Neural progenitor cell (in vitro differentiated cells): ENCODE results near the gene PARD3B. TPM values are rescaled to one million over a fixed set of nuclear protein-coding genes. Genes with fewer than 3 reads are reported as not detected.

Experiments
- DNase-seq: peaks from one replicate; pipeline ENCODE4 v3.0.0-alpha.2; 2016; ENCODE audit warnings: low spot score
- H2AFZ ChIP-seq: fragments of 200-600 bp; sonication (generic); replicated peaks from 2 replicates; pipeline ENCODE4 v1.6.1; 2016; ENCODE audit warnings: antibody characterized with exemption
- H3F3A ChIP-seq: fragments of 200-600 bp; sonication (generic); 2 replicates; pipeline ENCODE4 v1.6.1; 2016; ENCODE audit warnings: antibody characterized with exemption, low read depth
- H3K27ac ChIP-seq: fragments of 200-600 bp; sonication (generic); 2 replicates; pipeline ENCODE4 v1.5.1; 2016; ENCODE audit warnings: mild to moderate bottlenecking
- H3K27me3 ChIP-seq: fragments of 200-600 bp; sonication (generic); 2 replicates; pipeline ENCODE4 v1.6.1; 2016; ENCODE audit warnings: mild to moderate bottlenecking, moderate library complexity
- H3K36me3 ChIP-seq: fragments of 200-600 bp; sonication (generic); 2 replicates; pipeline ENCODE4 v1.5.1; 2016
- H3K4me1 ChIP-seq: fragments of 200-600 bp; sonication (generic); 2 replicates; pipeline ENCODE4 v1.6.1; 2016; ENCODE audit warnings: mixed run types
- H3K4me2 ChIP-seq: fragments of 200-600 bp; sonication (generic); 2 replicates; pipeline ENCODE4 v1.6.1; 2016
- H3K4me3 ChIP-seq: fragments of 200-600 bp; sonication (generic); 2 replicates; pipeline ENCODE4 v1.5.1; 2016
- H3K79me2 ChIP-seq: fragments of 200-600 bp; sonication (generic); 2 replicates; pipeline ENCODE4 v1.6.1; 2016; ENCODE audit warnings: low read depth
- H3K9ac ChIP-seq: fragments of 200-600 bp; sonication (generic); 2 replicates; pipeline ENCODE4 v1.6.1; 2016
- H3K9me3 ChIP-seq: fragments of 200-600 bp; sonication (generic); 2 replicates; pipeline ENCODE4 v1.5.1; 2016; ENCODE audit warnings: low read depth
- H4K20me1 ChIP-seq: fragments of 200-600 bp; sonication (generic); 2 replicates; pipeline ENCODE4 v1.6.1; 2016; ENCODE audit warnings: low read depth
- H3K27ac Mint-ChIP-seq: 3 replicates; pipeline ENCODE4 v1.8.0; 2021; ENCODE audit warnings: mixed read lengths
- H3K27me3 Mint-ChIP-seq: 2 replicates; pipeline ENCODE4 v1.8.0; 2022; ENCODE audit warnings: low read depth, mild to moderate bottlenecking, inconsistent platforms, moderate library complexity, mixed read lengths; ENCODE audit not compliant: insufficient read depth
- H3K36me3 Mint-ChIP-seq: 3 replicates; pipeline ENCODE4 v1.8.0; 2021; ENCODE audit warnings: mixed read lengths
- H3K4me1 Mint-ChIP-seq: 3 replicates; pipeline ENCODE4 v1.8.0; 2021; ENCODE audit warnings: mixed read lengths
- H3K4me3 Mint-ChIP-seq: 3 replicates; pipeline ENCODE4 v1.8.0; 2021; ENCODE audit warnings: mild to moderate bottlenecking, moderate library complexity, mixed read lengths
- H3K9me3 Mint-ChIP-seq: 3 replicates; pipeline ENCODE4 v1.8.0; 2020; ENCODE audit warnings: mixed read lengths
- CTCF ChIP-seq: fragments of 200-600 bp; sonication (generic); IDR thresholded peaks from 2 replicates; pipeline ENCODE4 v1.5.1; 2017; ENCODE audit warnings: antibody characterized with exemption, mild to moderate bottlenecking
- EZH2 ChIP-seq: fragments of 200-600 bp; sonication (generic); IDR thresholded peaks from 2 replicates; pipeline ENCODE4 v1.6.1; 2017; ENCODE audit warnings: antibody characterized with exemption, mild to moderate bottlenecking, moderate library complexity
- EZH2phosphoT487 ChIP-seq: fragments of 200-600 bp; sonication (generic); IDR thresholded peaks from 2 replicates; pipeline ENCODE4 v1.6.1; 2017; ENCODE audit warnings: antibody characterized with exemption
- total RNA-seq: library from RNA; depleted of rRNA; stranded (reverse); fragments of >200 nt; gene quantifications from 2 replicates; pipeline ENCODE4 v1.2.3, GENCODE V29; 2015; ENCODE audit warnings: low replicate concordance

The PARD3B gene
- total RNA-seq, 1 donor from 2014 or later = 8.4 TPM

- Mint-ChIP-seq H3K4me1 (no peaks in the 10 kb centered on the region), H3K36me3 (no peaks in the 10 kb centered on the region), H3K27me3 (peaks cover 2% of the 10 kb centered on the region), H3K4me3 (no peak overlapping the region), H3K9me3 (peaks cover 3% of the 10 kb centered on the region), H3K27ac (no peak overlapping the region)
- H3K27ac ChIP-seq = no peak overlapping the region
- H3F3A ChIP-seq = no peaks in the 10 kb centered on the region
- H3K79me2 ChIP-seq = no peaks in the 10 kb centered on the region
- H3K9me3 ChIP-seq = no peaks in the 10 kb centered on the region
- H3K4me2 ChIP-seq = no peak overlapping the region
- H4K20me1 ChIP-seq = no peaks in the 10 kb centered on the region
- DNase-seq = no peak
- no peaks in the 10 kb centered on the region for H3K36me3 ChIP-seq
- no peaks in the 10 kb centered on the region for H3K4me1 ChIP-seq
- H2AFZ ChIP-seq = no peak overlapping the region
- no peak for TF ChIP-seq EZH2phosphoT487
- no peak for TF ChIP-seq CTCF
- TF ChIP-seq EZH2 = no peak
- no peak overlapping the region for H3K4me3 ChIP-seq
- no peak overlapping the region for H3K9ac ChIP-seq
- no peaks in the 10 kb centered on the region for H3K27me3 ChIP-seq
Observed at GRCh38 chr2:204795156-204795555, 249.9 kb downstream of the PARD3B start.

GRCh38 chr2:204796581-204796980 lies 251.3 kb downstream of the PARD3B start:
- no peaks in the 10 kb centered on the region for H3K4me1 ChIP-seq
- TF ChIP-seq CTCF = no peak
- TF ChIP-seq EZH2 = no peak
- TF ChIP-seq EZH2phosphoT487 = no peak
- DNase-seq = no peak
- H3K36me3 ChIP-seq = no peaks in the 10 kb centered on the region
- H4K20me1 ChIP-seq = no peaks in the 10 kb centered on the region
- no peak overlapping the region for H3K9ac ChIP-seq
- Mint-ChIP-seq H3K36me3 (no peaks in the 10 kb centered on the region), H3K27ac (no peak overlapping the region), H3K4me3 (no peak overlapping the region), H3K27me3 (peaks cover 4% of the 10 kb centered on the region), H3K4me1 (no peaks in the 10 kb centered on the region), H3K9me3 (peaks cover 3% of the 10 kb centered on the region)
- H3F3A ChIP-seq = no peaks in the 10 kb centered on the region
- H3K79me2 ChIP-seq = no peaks in the 10 kb centered on the region
- H3K27ac ChIP-seq = no peak overlapping the region
- no peak overlapping the region for H2AFZ ChIP-seq
- no peaks in the 10 kb centered on the region for H3K27me3 ChIP-seq
- no peaks in the 10 kb centered on the region for H3K9me3 ChIP-seq
- no peak overlapping the region for H3K4me3 ChIP-seq
- H3K4me2 ChIP-seq = no peak overlapping the region

DNA sequence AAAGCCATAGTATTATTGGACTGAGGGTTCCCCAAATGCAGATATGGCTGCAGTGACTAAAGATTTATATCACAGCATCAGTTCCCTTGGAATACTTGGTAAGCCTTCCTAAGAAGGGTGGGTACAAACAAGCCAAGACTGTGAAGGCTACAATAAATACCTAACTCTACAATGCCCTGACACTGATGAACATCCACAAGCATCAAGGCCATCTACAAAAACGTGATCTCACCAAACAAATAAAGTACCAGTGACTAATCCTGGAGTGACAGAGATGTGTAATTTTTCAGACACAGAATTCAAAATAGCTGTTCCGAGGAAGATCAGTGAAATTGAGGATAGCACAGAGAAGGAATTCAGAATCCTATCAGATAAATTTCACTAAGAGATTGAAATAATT lies 254.5 kb downstream of the PARD3B start:
- H3F3A ChIP-seq = no peaks in the 10 kb centered on the region
- no peak for DNase-seq
- Mint-ChIP-seq H3K4me1 (no peaks in the 10 kb centered on the region), H3K9me3 (peaks cover 5% of the 10 kb centered on the region), H3K27me3 (peaks cover 4% of the 10 kb centered on the region), H3K4me3 (no peak overlapping the region), H3K36me3 (no peaks in the 10 kb centered on the region), H3K27ac (no peak overlapping the region)
- no peaks in the 10 kb centered on the region for H3K79me2 ChIP-seq
- H3K9ac ChIP-seq = no peak overlapping the region
- H3K27ac ChIP-seq = no peak overlapping the region
- no peaks in the 10 kb centered on the region for H3K4me1 ChIP-seq
- no peaks in the 10 kb centered on the region for H3K36me3 ChIP-seq
- TF ChIP-seq EZH2phosphoT487 = no peak
- TF ChIP-seq CTCF = no peak
- TF ChIP-seq EZH2 = no peak
- H4K20me1 ChIP-seq = no peaks in the 10 kb centered on the region
- no peaks in the 10 kb centered on the region for H3K9me3 ChIP-seq
- no peak overlapping the region for H3K4me3 ChIP-seq
- H3K4me2 ChIP-seq = no peak overlapping the region
- no peak overlapping the region for H2AFZ ChIP-seq
- no peaks in the 10 kb centered on the region for H3K27me3 ChIP-seq

DNA sequence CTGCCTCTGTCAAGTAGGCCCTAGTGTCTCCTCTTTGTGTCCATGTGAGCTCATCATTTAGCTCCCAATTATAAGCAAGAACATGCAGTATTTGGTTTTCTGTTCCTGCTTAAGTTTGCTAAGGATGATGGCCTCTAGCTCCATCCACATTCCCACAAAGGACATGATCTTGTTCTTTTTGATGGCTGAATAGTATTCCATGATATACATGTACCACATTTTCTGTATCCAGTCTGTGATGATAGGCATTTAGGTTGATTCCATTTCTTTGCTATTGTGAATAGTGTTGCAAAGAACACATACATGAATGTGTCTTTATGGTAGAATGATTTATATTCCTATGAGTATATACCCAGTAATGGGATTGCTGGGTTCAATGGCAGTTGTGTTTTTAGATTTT lies 263.2 kb downstream of the PARD3B start:
- H2AFZ ChIP-seq = no peak overlapping the region
- DNase-seq = no peak
- H3K79me2 ChIP-seq = no peaks in the 10 kb centered on the region
- Mint-ChIP-seq H3K4me1 (no peaks in the 10 kb centered on the region), H3K36me3 (peaks cover 8% of the 10 kb centered on the region), H3K4me3 (no peak overlapping the region), H3K27ac (no peak overlapping the region), H3K9me3 (peaks cover 33% of the 10 kb centered on the region), H3K27me3 (no peaks in the 10 kb centered on the region)
- H3K27ac ChIP-seq = no peak overlapping the region
- H3K27me3 ChIP-seq = no peaks in the 10 kb centered on the region
- H3K36me3 ChIP-seq = no peaks in the 10 kb centered on the region
- H3K9ac ChIP-seq = no peak overlapping the region
- H4K20me1 ChIP-seq = no peaks in the 10 kb centered on the region
- no peak overlapping the region for H3K4me3 ChIP-seq
- H3K4me2 ChIP-seq = no peak overlapping the region
- no peaks in the 10 kb centered on the region for H3F3A ChIP-seq
- H3K9me3 ChIP-seq = peaks cover 6% of the 10 kb centered on the region
- no peak for TF ChIP-seq EZH2phosphoT487
- TF ChIP-seq CTCF = no peak
- TF ChIP-seq EZH2 = no peak
- no peaks in the 10 kb centered on the region for H3K4me1 ChIP-seq
